Ovary (tissue), 3 donors: ENCODE measurements around the gene MTERF1.

Source experiments
- POLR2A ChIP-seq: fragments of 450-650 bp; IDR thresholded peaks from one replicate; pipeline ENCODE4 v1.6.1; 2017; ENCODE audit warnings: antibody characterized with exemption, mild to moderate bottlenecking, moderate library complexity
- TF ChIP-seq, protein P1 (sequence below), 3 donors: fragments of 450-650 bp in 2 of 3; fragments of 200-600 bp in 1 of 3; IDR thresholded peaks; one replicate each; pipeline versions ENCODE4 v1.5.1 to v1.8.0; 2016 to 2022; ENCODE audit warnings: antibody characterized with exemption in 3 of 3, mild to moderate bottlenecking in 1 of 3
- donor health status: DM: no; HTN: no; CAD: no.

DNA sequence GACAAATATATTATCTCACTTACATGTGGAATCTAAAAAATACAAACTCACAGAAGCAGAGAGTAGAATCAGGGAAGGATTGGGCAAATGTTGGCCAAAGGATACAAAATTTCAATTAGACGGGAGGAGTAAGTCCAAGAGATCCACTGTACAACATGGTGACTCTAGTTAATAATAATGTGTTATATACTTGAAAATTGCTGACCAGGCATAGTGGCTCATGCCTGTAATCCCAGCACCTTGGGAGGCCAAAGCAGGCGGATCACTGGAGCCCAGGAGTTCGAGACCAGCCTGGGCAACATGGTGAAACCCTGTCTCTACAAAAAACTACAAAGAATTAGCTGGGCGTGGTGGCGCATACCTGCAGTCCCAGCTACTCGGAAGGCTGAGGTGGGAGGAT lies 16.4 kb downstream of the MTERF1 start:
- TF ChIP-seq, protein P1, sequence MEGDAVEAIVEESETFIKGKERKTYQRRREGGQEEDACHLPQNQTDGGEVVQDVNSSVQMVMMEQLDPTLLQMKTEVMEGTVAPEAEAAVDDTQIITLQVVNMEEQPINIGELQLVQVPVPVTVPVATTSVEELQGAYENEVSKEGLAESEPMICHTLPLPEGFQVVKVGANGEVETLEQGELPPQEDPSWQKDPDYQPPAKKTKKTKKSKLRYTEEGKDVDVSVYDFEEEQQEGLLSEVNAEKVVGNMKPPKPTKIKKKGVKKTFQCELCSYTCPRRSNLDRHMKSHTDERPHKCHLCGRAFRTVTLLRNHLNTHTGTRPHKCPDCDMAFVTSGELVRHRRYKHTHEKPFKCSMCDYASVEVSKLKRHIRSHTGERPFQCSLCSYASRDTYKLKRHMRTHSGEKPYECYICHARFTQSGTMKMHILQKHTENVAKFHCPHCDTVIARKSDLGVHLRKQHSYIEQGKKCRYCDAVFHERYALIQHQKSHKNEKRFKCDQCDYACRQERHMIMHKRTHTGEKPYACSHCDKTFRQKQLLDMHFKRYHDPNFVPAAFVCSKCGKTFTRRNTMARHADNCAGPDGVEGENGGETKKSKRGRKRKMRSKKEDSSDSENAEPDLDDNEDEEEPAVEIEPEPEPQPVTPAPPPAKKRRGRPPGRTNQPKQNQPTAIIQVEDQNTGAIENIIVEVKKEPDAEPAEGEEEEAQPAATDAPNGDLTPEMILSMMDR (IDR thresholded peaks at IDR 0.05): no peak
- TF ChIP-seq POLR2A: no peak
